MM.1S (cell line): ENCODE data around the gene SHMT2.

Experiments
- DNase-seq: peaks from one replicate; pipeline ENCODE4 v3.0.0-alpha.2; 2015
- H2AFZ ChIP-seq: fragments of 300-600 bp; sonication (generic); 2 replicates; pipeline ENCODE4 v1.6.0; 2016; ENCODE audit warnings: antibody characterized with exemption, low read length
- H3F3A ChIP-seq: fragments of 300-600 bp; sonication (generic); 2 replicates; pipeline ENCODE4 v1.6.1; 2016; ENCODE audit warnings: mild to moderate bottlenecking, antibody characterized with exemption, low read length, moderate library complexity, mixed read lengths; ENCODE audit not compliant: insufficient read depth
- H3K27ac ChIP-seq: fragments of 300-600 bp; sonication (generic); 2 replicates; pipeline ENCODE4 v1.5.1; 2016; ENCODE audit warnings: mild to moderate bottlenecking, low read length
- H3K27me3 ChIP-seq: fragments of 300-600 bp; sonication (generic); replicated peaks from 2 replicates; pipeline ENCODE4 v1.6.0; 2016; ENCODE audit warnings: low read length; ENCODE audit not compliant: insufficient read depth
- H3K36me3 ChIP-seq: fragments of 300-600 bp; sonication (generic); replicated peaks from 2 replicates; pipeline ENCODE4 v1.6.1; 2016; ENCODE audit warnings: mild to moderate bottlenecking, low read length, mixed read lengths; ENCODE audit not compliant: insufficient read depth
- H3K4me1 ChIP-seq: fragments of 300-600 bp; sonication (generic); 2 replicates; pipeline ENCODE4 v1.6.1; 2016; ENCODE audit warnings: low read length, mixed read lengths
- H3K4me2 ChIP-seq: fragments of 300-600 bp; sonication (generic); 2 replicates; pipeline ENCODE4 v1.6.0; 2016; ENCODE audit warnings: low read depth, low read length
- H3K4me3 ChIP-seq: fragments of 300-600 bp; sonication (generic); 2 replicates; pipeline ENCODE4 v1.5.1; 2016; ENCODE audit warnings: low read length, mixed read lengths
- H3K79me2 ChIP-seq: fragments of 300-600 bp; sonication (generic); 2 replicates; pipeline ENCODE4 v1.6.1; 2016; ENCODE audit warnings: mixed run types, low read length, mixed read lengths
- H3K9ac ChIP-seq: fragments of 300-600 bp; sonication (generic); 2 replicates; pipeline ENCODE4 v1.6.1; 2016; ENCODE audit warnings: low read length, mixed read lengths
- H3K9me2 ChIP-seq: fragments of 300-600 bp; sonication (generic); replicated peaks from 2 replicates; pipeline ENCODE4 v1.6.1; 2016; ENCODE audit warnings: mild to moderate bottlenecking, low read length, mixed read lengths; ENCODE audit not compliant: insufficient read depth
- H3K9me3 ChIP-seq: fragments of 300-600 bp; sonication (generic); replicated peaks from 2 replicates; pipeline ENCODE4 v1.6.1; 2016; ENCODE audit warnings: mild to moderate bottlenecking, low read length, mixed read lengths; ENCODE audit not compliant: insufficient read depth
- H4K20me1 ChIP-seq: fragments of 300-600 bp; sonication (generic); 2 replicates; pipeline ENCODE4 v1.6.1; 2016; ENCODE audit warnings: mild to moderate bottlenecking, low read length, moderate library complexity, mixed read lengths; ENCODE audit not compliant: insufficient read depth
- CTCF ChIP-seq: fragments of 300-600 bp; sonication (generic); IDR thresholded peaks from 2 replicates; pipeline ENCODE4 v1.5.1; 2016; ENCODE audit warnings: antibody characterized with exemption, low read length, mixed read lengths
- EZH2 ChIP-seq: fragments of 300-600 bp; sonication (generic); optimal IDR thresholded peaks from 2 replicates; pipeline ENCODE3; 2017; ENCODE audit warnings: low read depth, mild to moderate bottlenecking, antibody characterized with exemption, low read length, mixed read lengths
- EZH2phosphoT487 ChIP-seq: fragments of 300-600 bp; sonication (generic); IDR thresholded peaks from 2 replicates; pipeline ENCODE4 v1.6.1; 2018; ENCODE audit warnings: antibody characterized with exemption, low read length

The SHMT2 gene

GRCh38 chr12:57223191-57224165 is 6.0 kb upstream of the SHMT2 start:
- peaks cover 66% of the 10 kb centered on the region for H3K27me3 ChIP-seq
- H3K4me2 ChIP-seq = no peak overlapping the region
- no peak overlapping the region for H3K27ac ChIP-seq

GRCh38 chr12:57224278-57224972 is 5.1 kb upstream of the SHMT2 start:
- Histone ChIP-seq H3K36me3 (no peaks in the 10 kb centered on the region), H3F3A (no peaks in the 10 kb centered on the region), H3K9ac (no peak overlapping the region), H3K9me2 (no peaks in the 10 kb centered on the region), H3K27ac (no peak overlapping the region), H3K4me2 (no peak overlapping the region), H3K9me3 (no peaks in the 10 kb centered on the region), H4K20me1 (no peaks in the 10 kb centered on the region), H3K4me1 (peaks cover 14% of the 10 kb centered on the region), H3K27me3 (peaks cover 57% of the 10 kb centered on the region), H3K4me3 (no peak overlapping the region), H2AFZ (no peak overlapping the region), H3K79me2 (no peaks in the 10 kb centered on the region)
- no peak for DNase-seq
- TF ChIP-seq EZH2phosphoT487 (no peak), CTCF (no peak), EZH2 (no peak)

More at GRCh38 chr12:57223191-57224165, 6.0 kb upstream of the SHMT2 start:
- Histone ChIP-seq H3K9me2 (no peaks in the 10 kb centered on the region), H3K79me2 (no peaks in the 10 kb centered on the region), H3K4me1 (peaks cover 9% of the 10 kb centered on the region), H3K4me3 (no peak overlapping the region), H3K9ac (no peak overlapping the region), H3K9me3 (no peaks in the 10 kb centered on the region), H4K20me1 (no peaks in the 10 kb centered on the region), H3F3A (no peaks in the 10 kb centered on the region), H2AFZ (no peak overlapping the region), H3K36me3 (no peaks in the 10 kb centered on the region)
- TF ChIP-seq EZH2 (no peak), CTCF (no peak), EZH2phosphoT487 (no peak)
- DNase-seq = no peak

- peak overlapping the region; percentile 33; the same call in 1 of the 2 replicates for H3K4me2 ChIP-seq
- peaks cover 7% of the 10 kb centered on the region for H3K79me2 ChIP-seq
- H3K4me3 ChIP-seq = no peak overlapping the region
- peak overlapping the region; percentile 15; the same call in 1 of the 2 replicates for H2AFZ ChIP-seq
- H3K27ac ChIP-seq = no peak overlapping the region
- H3K4me1 ChIP-seq = peaks cover 14% of the 10 kb centered on the region
- H4K20me1 ChIP-seq = no peaks in the 10 kb centered on the region
- H3K36me3 ChIP-seq = no peaks in the 10 kb centered on the region
- peak; percentile 89 for DNase-seq
- H3K9ac ChIP-seq = no peak overlapping the region
- H3F3A ChIP-seq = no peaks in the 10 kb centered on the region
- no peak for TF ChIP-seq EZH2
- peak; percentile 40 for TF ChIP-seq CTCF
- no peaks in the 10 kb centered on the region for H3K9me2 ChIP-seq
- H3K9me3 ChIP-seq = no peaks in the 10 kb centered on the region
- peaks cover 50% of the 10 kb centered on the region for H3K27me3 ChIP-seq
Measured at GRCh38 chr12:57224973-57225679, 4.4 kb upstream of the SHMT2 start.
